Measurements from ENCODE around the gene CASP3.
"Not testable (repeated sequence)": the region's sequence is repeated elsewhere in the genome, so short reads cannot be mapped to it uniquely, and the experiment has no call there.

Gene CASP3

GRCh38 chr4:184636144-184636543 is 13.1 kb downstream of the CASP3 start:
- DNase-seq (ENCODE audit: low read depth in 2 of 2), result no peak

DNA sequence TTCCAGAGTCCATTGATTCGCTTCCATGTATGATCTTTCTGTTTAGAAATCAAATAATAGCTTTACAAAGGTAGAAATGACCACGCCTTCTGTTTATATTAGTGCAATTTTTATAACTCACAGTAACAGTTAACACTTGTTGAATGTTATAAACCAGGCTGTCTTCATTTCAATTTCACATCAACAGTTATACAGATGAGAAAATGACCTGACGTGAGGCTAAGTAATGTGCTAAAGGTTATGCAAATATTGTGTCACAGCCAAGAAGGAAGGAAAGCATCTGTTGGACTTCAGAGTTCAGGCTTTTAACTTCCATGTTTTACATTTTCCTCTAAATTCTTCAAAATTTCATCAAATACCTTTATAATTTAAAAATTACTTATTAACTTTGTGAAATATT is 13.9 kb downstream of the CASP3 start:
- DNase-seq (ENCODE audit: low read depth in 2 of 2), result no peak

GRCh38 chr4:184632842-184633241 is 16.4 kb downstream of the CASP3 start:
- DNase-seq (ENCODE audit: low read depth in 2 of 2), result no peak

- no peak for DNase-seq (ENCODE audit: low read depth in 2 of 2)
These were observed 21.1 kb downstream of the CASP3 start for GRCh38 chr4:184628103-184628502.

- DNase-seq (ENCODE audit: low read depth in 2 of 2), result not testable (repeated sequence)
These were observed 23.3 kb downstream of the CASP3 start for GRCh38 chr4:184625783-184626596.

DNA sequence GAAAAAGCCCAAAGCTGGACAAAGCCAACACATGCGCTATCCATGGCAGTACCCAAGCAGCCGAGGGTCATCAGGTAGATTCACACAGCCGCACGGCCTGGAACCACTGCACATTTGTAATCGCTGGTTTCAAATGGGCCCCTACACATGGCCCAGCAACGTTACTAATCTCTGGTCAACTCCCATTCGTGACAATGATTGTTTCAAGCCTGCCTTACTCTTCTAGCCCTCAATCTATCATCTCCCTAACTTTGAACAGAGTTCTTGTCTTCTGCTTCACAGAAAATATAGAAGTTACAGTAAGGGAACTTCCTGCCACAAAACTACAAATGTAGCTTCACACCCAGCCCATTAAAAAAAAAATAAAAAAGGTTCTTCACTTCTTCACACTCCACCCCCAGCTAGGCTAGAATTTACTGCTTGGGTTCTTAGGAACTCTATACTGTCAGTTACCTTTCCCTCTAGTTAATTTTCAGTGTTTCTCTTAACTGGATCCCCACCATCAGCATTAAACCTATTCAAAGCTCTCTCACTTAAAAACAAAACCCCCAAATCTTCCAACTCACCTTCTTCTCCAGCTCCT is 24.2 kb downstream of the CASP3 start:
- no peak for DNase-seq (ENCODE audit: low read depth in 2 of 2)

GRCh38 chr4:184624504-184624903 is 24.7 kb downstream of the CASP3 start:
- DNase-seq (ENCODE audit: low read depth in 2 of 2), result not testable (repeated sequence)

GRCh38 chr4:184621518-184621917 is 27.7 kb downstream of the CASP3 start:
- DNase-seq (ENCODE audit: low read depth in 2 of 2), result no peak

- no peak for DNase-seq (ENCODE audit: low read depth in 2 of 2)
These were observed 28.9 kb downstream of the CASP3 start for GRCh38 chr4:184620212-184620867.

DNA sequence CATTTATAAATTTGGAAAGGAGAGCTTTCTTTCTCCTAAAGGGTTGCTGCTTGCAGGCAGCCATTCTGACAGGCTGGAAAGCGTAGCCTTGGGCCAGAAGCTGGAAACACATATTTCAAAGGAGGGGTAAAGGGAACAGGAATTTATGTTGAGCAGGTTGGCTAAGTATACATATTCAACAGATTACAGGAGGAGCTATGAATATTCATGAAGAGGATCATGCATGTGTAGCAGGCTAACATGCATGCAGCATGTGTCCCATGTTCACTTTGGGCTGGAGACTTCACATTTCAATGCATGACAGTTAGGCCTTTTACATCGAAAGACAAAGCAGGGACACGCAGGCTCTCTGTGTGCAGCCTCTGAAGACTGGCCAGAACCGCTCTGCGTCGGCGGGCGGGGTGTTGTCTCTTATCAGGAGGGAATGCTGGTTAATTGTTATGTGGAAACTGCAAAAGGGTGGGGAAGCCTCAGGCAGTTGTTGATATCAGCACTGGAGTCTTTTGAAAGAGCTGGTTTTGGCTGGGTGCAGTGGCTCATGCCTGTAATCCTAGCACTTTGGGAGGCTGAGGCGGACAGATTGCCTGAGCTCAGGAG is 31.5 kb downstream of the CASP3 start:
- DNase-seq (ENCODE audit: low read depth in 2 of 2), result no peak

DNA sequence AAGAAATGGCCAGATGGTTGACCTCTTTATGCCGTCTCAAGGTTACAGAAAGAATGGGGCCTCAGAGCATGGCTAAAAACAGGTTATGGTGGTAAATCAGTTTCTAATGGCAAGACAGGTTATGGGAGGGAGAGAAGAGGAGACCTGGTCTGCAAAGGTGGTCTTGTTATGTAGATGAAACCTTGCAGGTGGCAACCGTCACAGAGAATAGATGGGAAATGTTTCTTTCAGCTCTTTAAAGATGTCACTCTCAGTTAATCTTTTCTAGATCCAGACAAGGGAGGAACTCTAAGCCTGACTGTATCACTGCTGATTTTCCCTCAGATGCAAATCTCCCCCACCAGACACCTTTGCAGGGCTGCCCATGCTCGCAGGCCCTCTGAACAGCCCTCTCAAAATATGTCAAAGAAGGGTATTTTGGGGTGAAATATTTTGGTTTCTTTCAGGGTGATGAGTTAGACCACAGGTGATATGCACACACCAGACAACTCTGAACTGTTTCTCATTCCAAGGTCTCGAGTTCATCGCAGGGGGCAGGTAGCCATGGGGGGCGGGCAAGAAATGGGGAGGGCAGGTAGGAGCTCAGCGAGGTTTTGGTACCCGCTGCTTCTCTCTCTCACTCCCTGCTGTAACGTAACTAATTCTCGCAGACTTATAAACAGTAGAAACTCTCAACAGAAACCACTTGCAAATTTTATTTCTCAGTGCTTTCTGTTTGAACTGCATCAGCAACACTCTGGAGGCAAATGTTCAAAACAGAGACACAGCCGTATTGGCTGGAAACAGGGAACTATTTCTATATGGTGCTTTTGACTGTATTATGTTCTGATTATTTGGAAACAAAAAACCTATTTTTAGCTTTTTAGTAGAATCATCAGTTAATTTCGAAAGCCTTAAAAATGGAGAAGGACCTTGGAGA is 32.4 kb downstream of the CASP3 start:
- no peak for DNase-seq (ENCODE audit: low read depth in 2 of 2)

DNA sequence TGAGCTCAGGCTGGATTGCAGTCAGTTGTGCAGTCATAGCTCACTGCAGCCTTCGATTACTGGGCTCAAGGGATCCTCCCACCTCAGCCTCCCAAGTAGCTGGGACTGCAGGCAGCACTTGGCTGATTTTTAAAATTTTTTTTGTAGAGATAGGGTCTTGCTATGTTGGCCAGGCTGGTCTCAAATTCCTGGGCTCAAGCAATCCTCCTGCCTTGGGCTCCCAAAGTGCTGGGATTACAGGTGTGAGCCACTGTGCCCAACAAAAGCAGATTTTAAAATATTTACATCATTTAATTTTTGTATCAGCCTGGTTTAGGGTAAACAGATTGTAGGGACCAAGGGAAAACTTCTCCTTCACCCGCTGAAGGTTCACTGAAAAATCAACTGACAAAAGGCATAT is 33.1 kb downstream of the CASP3 start:
- not testable (repeated sequence) for DNase-seq (ENCODE audit: low read depth in 2 of 2)

GRCh38 chr4:184614509-184614908 is 34.7 kb downstream of the CASP3 start:
- DNase-seq (ENCODE audit: low read depth in 2 of 2), result no peak

DNA sequence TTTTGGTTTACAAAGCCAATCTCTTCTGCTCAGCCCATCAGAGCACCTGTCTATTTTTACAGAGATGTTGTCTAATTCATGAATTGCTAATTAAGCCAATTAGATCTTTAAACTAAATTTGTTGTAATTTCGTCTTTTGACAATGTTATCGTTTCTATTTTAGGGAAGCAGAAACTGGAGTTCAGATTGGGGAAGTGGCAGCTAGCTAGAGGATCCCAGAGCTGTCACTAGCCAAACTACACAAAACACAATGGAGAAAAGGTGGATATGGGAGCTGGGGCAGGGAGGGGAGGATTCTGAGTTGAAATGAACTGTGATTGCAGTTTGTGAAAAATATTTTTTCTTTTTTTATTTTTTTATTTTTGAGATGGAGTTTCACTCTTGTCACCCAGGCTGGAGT is 35.8 kb downstream of the CASP3 start:
- no peak for DNase-seq (ENCODE audit: low read depth in 2 of 2)

- DNase-seq (ENCODE audit: low read depth in 2 of 2), result no peak
These were observed 37.2 kb downstream of the CASP3 start for GRCh38 chr4:184612074-184612473.

- not testable (repeated sequence) for DNase-seq (ENCODE audit: low read depth in 2 of 2)
These were observed 41.8 kb downstream of the CASP3 start for GRCh38 chr4:184607429-184607828.

DNA sequence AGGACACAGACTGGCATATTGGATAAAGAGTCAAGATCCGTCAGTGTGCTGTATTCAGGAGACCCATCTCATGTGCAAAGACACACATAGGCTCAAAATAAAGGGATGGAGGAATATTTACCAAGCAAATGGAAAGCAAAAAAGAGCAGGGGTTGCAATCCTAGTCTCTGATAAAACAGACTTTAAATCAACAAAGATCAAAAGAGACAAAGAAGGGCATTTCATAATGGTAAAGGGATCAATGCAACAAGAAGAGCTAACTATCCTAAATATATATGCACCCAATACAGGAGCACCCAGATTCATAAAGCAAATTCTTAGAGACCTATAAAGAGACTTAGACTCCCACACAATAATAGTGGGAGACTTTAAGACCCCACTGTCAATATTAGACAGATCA is 46.4 kb downstream of the CASP3 start:
- DNase-seq (ENCODE audit: low read depth in 2 of 2), result not testable (repeated sequence)

DNA sequence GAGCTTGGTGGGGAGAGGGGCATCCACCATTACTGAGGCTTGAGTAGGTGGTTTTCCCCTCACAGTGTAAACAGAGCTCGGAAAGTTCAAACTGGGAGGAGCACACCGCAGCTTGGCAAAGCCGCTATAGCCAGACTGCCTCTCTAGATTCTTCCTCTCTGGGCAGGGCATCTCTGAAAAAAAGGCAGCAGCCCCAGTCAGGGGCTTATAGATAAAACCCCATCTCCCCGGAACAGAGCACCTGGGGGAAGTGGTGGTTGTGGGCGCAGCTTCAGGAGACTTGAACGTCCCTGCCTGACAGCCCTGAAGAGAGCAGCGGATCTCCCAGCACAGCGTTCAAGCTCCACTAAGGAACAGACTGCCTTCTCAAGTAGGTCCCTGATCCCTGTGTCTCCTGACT is 48.3 kb downstream of the CASP3 start:
- not testable (repeated sequence) for DNase-seq (ENCODE audit: low read depth in 2 of 2)

DNA sequence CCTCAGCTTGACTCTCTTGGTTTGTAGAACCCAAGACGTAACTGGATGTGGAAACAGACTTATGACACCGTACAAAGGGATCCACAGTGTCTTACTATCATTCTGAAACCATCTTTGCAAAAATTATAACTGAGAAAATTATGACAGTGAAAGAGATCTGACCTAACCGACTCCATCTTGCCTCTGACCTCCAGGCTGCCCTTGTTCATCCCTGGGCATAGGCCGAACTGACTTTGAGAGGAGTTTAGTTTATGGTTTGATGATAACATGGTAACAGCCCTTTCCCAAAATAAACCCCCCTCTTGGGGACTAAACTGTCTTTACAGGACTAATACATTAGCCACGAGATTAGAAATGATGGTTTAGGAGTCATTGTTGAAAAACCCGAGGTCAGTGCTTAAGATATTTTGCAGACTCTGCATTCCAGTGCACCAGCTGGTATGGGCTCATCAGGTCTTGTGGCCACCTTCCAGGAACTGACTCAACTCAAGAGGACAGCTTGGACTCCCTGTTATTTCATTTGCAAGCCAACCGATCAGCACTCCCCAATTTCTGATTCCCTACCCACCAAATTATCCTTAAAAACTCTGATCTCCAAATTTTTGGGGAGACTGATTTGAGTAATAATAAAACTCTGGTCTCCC is 49.6 kb downstream of the CASP3 start:
- no peak for DNase-seq (ENCODE audit: low read depth in 2 of 2)

GRCh38 chr4:184598753-184599491 is 50.3 kb downstream of the CASP3 start:
- no peak for DNase-seq (ENCODE audit: low read depth in 2 of 2)
